Esophagus squamous epithelium (tissue), 4 donors: ENCODE data around the gene CDKN2A.

Experiments used
- POLR2A ChIP-seq, 4 donors: fragments of 450-650 bp; IDR thresholded peaks; one replicate each; pipeline ENCODE4 v1.6.1; 2017; ENCODE audit warnings: antibody characterized with exemption in 4 of 4, mild to moderate bottlenecking in 4 of 4, moderate library complexity in 3 of 4
- TF ChIP-seq, protein P1 (sequence below), 6 experiments: fragments of 450-650 bp in 4 of 6; fragments of 200-600 bp in 2 of 6; sonication (generic) in 2 of 6; IDR thresholded peaks; one replicate each; pipeline ENCODE4 v1.5.1; 2016 to 2019; ENCODE audit warnings: antibody characterized with exemption in 6 of 6, mild to moderate bottlenecking in 4 of 6, moderate library complexity in 4 of 6

DNA sequence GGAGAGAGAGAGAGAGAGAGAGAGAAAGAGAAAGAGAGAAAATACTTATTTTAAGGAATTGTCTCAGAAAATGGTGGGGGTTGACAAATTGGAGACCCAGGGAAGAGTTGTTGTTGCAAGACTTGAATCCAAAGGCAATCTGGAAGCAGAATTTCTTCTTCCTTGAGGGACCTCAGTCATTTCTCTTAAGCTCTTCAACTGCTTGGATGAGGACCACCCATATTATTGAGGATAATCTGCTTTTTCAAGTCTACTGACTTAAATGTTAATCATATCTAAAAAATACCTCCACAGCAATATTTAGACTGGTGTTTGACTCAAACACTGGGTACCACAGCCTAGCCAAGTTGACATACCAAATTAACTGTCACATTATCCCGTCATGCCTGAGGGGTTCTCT is 3.3 kb upstream of the CDKN2A start:
- TF ChIP-seq POLR2A (IDR thresholded peaks at IDR 0.05), result no peak
- TF ChIP-seq, protein P1, sequence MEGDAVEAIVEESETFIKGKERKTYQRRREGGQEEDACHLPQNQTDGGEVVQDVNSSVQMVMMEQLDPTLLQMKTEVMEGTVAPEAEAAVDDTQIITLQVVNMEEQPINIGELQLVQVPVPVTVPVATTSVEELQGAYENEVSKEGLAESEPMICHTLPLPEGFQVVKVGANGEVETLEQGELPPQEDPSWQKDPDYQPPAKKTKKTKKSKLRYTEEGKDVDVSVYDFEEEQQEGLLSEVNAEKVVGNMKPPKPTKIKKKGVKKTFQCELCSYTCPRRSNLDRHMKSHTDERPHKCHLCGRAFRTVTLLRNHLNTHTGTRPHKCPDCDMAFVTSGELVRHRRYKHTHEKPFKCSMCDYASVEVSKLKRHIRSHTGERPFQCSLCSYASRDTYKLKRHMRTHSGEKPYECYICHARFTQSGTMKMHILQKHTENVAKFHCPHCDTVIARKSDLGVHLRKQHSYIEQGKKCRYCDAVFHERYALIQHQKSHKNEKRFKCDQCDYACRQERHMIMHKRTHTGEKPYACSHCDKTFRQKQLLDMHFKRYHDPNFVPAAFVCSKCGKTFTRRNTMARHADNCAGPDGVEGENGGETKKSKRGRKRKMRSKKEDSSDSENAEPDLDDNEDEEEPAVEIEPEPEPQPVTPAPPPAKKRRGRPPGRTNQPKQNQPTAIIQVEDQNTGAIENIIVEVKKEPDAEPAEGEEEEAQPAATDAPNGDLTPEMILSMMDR (IDR thresholded peaks at IDR 0.05), result no peak
